ENCODE measurements around the gene IL22RA1.

The IL22RA1 gene

GRCh38 chr1:24097663-24098062, 45.3 kb downstream of the IL22RA1 start:
- DNase-seq (ENCODE audit: low read depth), result no peak

- no peak for DNase-seq (ENCODE audit: low read depth)
Observed at GRCh38 chr1:24096739-24097103, 46.2 kb downstream of the IL22RA1 start.

GRCh38 chr1:24096009-24096738, 46.8 kb downstream of the IL22RA1 start:
- no peak for DNase-seq (ENCODE audit: low read depth)

GRCh38 chr1:24095140-24095859, 47.6 kb downstream of the IL22RA1 start:
- no peak for DNase-seq (ENCODE audit: low read depth)

GRCh38 chr1:24094554-24094953, 48.4 kb downstream of the IL22RA1 start:
- DNase-seq (ENCODE audit: low read depth), result no peak

GRCh38 chr1:24093732-24094131, 49.2 kb downstream of the IL22RA1 start:
- DNase-seq (ENCODE audit: low read depth), result no peak

GRCh38 chr1:24092979-24093378, 50.0 kb downstream of the IL22RA1 start:
- no peak for DNase-seq (ENCODE audit: low read depth)

GRCh38 chr1:24091971-24092482, 50.9 kb downstream of the IL22RA1 start:
- no peak for DNase-seq (ENCODE audit: low read depth)

GRCh38 chr1:24090736-24091135, 52.2 kb downstream of the IL22RA1 start:
- no peak for DNase-seq (ENCODE audit: low read depth)

- DNase-seq (ENCODE audit: low read depth), result no peak
Observed at GRCh38 chr1:24089743-24090555, 53.0 kb downstream of the IL22RA1 start.

GRCh38 chr1:24089027-24089742, 53.8 kb downstream of the IL22RA1 start:
- no peak for DNase-seq (ENCODE audit: low read depth)

GRCh38 chr1:24086466-24086865, 56.5 kb downstream of the IL22RA1 start:
- DNase-seq (ENCODE audit: low read depth), result no peak

- DNase-seq (ENCODE audit: low read depth), result no peak
Observed at GRCh38 chr1:24085546-24085945, 57.4 kb downstream of the IL22RA1 start.

- no peak for DNase-seq (ENCODE audit: low read depth)
Observed at GRCh38 chr1:24085007-24085406, 57.9 kb downstream of the IL22RA1 start.

GRCh38 chr1:24084050-24084449, 58.9 kb downstream of the IL22RA1 start:
- DNase-seq (ENCODE audit: low read depth), result no peak

- no peak for DNase-seq (ENCODE audit: low read depth)
Observed at GRCh38 chr1:24082372-24082771, 60.6 kb downstream of the IL22RA1 start.

- no peak for DNase-seq (ENCODE audit: low read depth)
Observed at GRCh38 chr1:24081190-24081589, 61.8 kb downstream of the IL22RA1 start.

GRCh38 chr1:24080131-24080530, 62.8 kb downstream of the IL22RA1 start:
- DNase-seq (ENCODE audit: low read depth), result no peak

GRCh38 chr1:24077278-24077978, 65.5 kb downstream of the IL22RA1 start:
- no peak for DNase-seq (ENCODE audit: low read depth)

GRCh38 chr1:24075946-24076345, 67.0 kb downstream of the IL22RA1 start:
- no peak for DNase-seq (ENCODE audit: low read depth)

- DNase-seq (ENCODE audit: low read depth), result no peak
Observed at GRCh38 chr1:24075590-24075854, 67.4 kb downstream of the IL22RA1 start.
